ENCODE measurements around the gene ADPRHL1.

Gene ADPRHL1

DNA sequence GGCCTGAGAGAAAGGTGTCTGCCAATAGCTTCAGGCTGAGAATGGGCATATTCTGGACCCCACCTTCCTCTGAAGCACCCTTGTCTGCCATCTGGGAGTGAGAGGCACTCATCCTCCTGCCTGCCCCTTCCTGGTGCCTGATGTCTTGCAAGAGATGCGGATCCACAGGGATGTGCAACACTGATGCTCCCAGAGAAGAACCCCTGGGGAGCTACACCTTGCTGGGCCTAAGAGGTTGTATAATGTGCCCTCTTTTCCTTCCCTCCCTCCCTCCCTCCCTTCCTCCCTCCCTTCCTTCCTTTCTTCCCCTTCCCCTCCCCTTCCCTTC is 34.6 kb downstream of the ADPRHL1 start:
- DNase-seq = no peak

DNA sequence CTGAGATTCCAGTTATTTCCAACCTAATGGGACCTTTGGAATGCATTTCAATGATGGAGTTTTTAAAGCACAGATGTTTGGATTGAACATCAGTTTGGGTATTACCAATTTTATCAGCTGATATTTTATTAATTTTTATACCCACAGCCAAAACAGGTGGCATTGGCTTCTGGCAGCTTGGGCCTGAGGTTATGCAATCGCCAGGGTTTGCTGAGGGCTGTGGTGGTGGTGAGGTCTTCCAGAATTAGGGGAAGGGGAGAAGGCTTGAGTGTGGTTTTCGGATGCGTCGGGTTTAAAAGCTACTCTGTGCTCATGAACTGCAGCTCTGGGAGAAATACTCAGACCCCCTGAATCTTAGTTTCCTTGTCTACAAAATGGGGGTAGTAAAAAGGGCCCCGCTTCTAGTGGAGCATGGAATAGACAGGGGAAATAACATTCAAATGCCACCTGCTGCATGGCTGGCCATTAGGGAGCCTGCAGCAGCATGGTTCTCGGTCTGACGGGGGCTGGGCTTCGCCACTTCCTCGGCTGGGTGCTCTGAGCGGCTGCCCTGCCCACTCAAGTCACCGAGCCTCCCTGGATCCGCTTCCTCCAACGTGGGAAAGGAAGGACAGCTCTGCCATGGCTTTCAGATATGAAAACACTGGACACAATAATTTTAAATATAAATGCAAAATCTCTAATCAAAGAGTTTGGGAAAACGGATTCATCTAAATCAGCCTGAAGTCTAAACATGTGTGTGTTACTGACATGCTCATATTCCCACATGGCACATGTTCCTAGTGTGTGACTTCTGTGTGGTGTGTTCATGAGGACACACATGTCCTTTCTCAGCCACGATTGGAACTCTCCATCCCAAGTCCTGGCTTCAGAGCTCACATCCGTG is 35.2 kb downstream of the ADPRHL1 start:
- DNase-seq = no peak

DNA sequence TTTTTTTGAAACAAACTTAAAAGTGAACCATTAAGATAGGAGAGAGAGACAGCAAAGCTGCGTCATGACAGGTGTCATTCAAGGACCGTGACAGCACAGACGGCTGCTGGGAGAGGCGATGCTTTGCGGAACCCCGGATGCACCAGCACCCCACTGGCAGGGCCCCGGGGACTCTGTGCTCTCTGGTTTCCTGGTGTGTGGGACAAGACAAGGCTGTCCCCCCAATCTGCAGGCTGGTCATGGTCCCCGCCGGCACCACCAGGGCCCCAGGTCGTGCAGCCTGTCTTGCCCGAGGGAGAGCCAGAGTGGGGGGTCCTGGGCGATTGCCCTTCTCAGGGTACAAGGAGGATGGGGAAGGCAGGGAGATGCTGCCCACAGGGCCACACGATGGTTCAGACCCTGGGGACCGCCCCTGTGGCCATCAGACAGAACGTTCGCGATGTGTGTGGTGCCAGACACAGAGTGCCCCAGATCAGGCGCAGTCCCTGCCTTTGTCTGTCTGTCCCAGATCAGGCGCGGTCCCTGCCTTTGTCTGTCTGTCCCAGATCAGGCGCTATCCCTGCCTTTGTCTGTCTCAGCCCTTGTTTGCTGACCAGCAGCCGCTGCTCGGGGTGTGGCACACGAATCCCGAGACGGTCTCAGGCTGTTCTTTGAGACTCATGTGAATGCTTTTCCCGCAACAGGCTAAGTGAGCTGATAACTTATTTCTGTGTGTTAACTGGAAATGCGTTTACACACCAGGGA is 36.1 kb downstream of the ADPRHL1 start:
- no peak for DNase-seq

DNA sequence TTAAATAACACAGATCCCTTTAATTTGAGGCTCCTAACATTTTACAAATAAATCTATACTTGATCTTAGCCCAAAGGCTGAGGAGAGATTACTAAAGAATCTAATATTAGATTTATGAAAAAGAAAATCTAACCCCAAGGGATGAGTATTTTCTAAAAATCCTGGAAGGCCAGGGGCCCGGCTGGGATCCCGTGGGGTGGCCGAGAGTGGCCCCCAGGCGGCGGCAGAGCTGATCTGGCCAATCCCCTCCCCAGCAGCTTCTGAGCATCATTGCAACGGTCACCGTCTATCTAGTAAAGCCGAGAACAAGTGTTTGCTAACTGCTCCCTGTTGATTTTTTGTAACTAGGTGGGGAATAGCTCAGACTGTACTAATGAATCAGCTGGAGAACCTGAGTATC is 37.5 kb downstream of the ADPRHL1 start:
- no peak for DNase-seq

DNA sequence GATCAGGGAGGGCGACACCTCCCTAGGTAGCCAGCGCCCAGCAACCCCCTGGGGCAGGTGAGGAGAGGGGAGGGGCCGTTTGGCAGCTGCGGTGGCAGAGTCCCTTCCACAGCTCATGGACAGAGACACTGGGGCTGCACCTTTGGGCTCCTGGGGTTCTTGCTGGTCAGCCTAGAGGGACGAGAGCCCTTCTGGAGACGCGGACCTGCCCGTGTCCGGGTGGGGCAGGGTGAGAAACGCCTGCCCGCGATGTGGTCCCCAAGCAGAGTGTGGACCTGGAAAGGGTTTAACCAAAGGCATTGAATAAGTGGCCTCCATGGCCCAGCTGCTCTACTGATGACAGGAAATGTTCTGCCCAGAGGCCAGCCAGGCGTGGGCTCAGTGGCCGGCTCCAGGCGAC is 38.3 kb downstream of the ADPRHL1 start:
- no peak for DNase-seq

DNA sequence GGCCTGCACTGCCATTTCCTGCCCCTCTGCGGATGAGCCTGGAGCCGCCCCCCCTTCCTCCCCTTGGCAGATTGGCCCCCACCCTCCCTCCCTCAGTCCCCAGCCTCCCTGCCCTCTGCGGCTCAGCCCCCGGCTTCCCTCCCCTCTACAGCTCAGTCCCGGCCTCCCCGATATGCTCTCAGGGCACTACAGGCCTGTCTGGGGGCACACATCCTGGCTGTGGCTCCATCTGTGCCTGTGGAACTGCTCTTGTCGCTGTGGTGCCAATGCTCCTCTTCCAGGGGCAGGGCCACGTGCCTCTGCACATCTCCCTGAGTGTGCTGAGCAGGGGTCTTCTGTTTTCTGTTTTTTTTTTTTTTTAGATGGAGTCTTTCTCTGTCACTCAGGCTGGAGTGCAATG is 39.0 kb downstream of the ADPRHL1 start:
- DNase-seq = no peak

DNA sequence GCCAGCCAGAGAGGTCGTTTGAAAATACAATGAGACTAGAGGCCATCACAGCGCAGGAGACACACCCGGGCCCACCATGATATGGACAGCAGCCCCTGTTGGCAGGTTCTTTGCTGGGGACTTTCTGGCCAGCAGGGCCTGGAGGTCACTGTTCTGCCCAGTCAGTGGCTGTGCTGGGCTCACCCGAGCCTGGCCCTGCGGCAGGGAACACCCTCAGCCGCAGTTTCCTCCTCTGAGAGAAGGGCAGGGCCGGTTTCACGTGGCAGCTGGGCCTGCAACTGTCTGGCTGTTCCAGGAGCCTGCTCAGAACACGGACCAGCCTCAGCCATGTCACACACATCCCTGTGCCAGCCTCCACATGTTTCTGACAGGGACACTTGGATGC is 39.4 kb downstream of the ADPRHL1 start:
- no peak for DNase-seq

DNA sequence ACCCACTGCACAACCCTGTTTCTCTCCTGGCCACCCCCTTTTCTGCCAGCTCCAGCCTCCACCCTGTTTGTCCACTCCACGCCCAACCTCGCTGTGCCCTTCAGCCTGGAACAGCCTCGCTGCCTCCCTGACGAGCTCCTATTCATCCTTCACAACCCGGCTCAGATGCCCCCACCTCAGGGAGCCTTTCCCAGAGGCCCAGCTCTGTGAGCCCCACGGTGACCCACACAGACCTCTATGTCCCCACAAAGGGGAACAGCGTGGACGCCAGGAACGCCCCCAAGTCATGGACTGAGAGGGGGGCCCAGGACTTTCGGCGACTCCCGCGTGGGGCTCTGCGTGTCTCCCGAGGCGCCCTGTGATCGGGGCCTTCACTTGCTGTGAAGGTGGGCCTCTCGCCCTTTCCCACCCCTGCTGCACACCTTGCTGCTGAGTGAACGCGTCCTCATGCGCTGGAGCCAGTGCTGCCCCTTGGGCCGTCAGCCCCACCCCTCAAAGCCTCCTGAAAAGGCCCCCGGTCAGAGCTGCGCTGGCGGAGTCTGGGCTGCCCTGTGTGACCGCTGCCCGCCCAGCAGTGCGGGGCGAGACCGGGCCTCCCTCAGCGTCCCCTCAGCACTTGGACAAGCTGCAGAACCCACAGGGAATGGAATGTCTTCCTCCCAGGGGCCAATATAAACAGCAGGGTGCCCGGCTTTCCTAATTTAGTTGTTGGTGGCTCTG is 40.0 kb downstream of the ADPRHL1 start:
- DNase-seq = no peak

DNA sequence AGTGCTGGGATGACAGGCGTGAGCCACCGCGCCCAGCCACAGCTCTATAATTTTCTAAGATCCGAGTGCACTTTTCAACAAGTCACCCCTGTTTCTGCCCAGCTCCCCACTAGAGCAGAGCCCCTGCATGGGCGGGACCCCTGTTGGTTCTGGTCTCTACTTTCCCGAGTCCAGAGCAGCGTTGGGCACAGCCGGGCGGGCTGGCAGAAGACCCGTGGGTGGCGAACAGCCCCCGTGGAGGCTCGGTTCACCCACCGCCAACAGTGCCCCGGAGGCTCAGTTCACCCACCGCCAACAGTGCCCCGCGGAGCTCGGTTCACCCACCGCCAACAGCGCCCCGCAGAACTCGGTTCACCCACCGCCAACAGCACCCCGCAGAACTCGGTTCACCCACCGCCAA is 40.8 kb downstream of the ADPRHL1 start:
- DNase-seq = no peak

DNA sequence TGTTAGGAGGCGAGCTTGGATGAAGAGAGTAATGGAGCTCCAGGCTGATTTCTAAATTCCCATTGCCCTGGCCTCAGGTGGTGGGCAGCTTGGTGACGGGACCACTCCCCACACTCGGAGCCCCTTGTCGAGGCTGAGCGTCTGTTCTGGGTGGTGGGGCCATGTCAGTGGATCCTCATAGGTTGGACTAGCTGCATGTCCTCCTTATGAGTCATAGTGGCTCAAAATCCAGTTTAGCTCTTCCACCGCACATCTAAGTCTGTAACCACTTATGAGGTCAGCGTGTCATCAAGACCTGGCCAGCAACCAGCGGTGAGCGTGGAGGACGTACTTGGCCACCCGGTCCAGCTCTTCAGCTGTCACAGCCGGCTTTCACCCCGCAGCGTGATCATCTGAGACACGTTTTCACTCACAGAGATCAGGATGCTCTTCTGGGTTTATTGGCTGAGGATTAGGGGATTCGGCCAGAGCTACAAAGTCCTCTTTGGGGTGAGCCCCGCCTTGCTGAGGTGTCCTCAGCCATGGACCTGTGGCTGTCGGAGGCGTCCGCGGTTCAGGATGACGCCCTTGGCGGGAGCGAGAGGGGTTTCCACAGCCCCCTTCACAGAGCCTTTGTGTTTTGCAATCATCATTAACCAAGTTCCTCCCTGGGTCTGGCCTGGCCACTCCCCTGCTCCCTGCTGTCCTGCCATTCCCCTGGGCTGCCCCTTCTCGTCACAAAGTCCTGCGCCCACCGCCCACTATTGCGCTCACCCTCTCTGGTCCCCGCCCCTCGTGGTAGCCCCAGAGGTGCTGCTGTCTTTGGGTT is 41.9 kb downstream of the ADPRHL1 start:
- DNase-seq = no peak

DNA sequence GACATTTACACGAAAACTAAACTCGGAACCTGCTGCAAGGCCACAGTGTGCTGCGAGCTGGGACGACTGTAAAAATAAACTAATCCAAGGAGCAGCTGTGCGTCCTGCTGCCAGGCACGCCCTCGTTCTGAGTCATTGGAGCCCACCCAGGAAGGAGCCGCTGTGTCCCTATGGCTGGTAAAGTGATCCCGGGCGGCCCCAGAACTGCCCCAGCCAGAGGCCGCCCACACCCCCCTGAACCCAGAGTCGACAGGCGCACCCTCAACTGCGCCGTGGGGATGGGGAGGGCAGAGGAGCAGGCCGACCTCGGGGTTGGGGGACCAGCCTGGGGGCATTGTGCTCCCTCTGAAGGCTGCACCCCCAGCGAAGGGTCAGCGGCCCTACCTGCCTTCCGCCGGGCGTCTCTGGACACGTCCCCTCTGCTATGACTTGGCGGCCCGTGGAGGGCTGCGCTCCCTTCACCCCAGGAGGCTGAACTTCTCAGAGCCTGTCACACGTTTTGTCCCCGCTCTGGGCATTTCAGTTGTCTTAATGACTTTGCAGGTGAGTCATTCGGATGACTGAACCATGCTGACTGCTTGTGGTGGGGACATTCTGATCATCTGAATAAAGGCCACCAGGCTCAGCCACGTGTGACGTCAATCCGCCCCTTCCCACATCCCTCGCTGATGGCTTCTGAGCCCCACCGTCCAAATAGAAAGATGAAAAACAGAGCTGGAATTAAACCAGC is 42.7 kb downstream of the ADPRHL1 start:
- no peak for DNase-seq

DNA sequence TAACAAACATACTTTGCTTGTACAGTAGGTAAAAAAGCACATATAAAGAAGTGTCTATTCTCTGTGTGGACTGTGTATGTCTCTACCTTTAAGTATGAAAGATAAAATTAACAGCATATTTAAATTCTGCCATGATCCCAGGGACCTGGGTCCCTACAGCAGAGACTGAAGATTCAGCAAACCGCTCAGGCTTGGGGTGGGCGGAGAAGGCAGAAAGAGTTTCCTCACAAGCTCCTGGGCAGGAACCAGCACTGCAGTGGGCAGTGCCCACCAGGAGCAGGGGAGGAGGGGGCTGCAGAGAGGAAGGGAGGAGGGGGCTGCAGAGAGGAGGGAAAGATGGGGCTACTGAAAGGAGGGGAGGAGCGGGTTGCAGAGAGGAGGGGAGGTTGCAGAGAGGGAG is 44.7 kb downstream of the ADPRHL1 start:
- no peak for DNase-seq

DNA sequence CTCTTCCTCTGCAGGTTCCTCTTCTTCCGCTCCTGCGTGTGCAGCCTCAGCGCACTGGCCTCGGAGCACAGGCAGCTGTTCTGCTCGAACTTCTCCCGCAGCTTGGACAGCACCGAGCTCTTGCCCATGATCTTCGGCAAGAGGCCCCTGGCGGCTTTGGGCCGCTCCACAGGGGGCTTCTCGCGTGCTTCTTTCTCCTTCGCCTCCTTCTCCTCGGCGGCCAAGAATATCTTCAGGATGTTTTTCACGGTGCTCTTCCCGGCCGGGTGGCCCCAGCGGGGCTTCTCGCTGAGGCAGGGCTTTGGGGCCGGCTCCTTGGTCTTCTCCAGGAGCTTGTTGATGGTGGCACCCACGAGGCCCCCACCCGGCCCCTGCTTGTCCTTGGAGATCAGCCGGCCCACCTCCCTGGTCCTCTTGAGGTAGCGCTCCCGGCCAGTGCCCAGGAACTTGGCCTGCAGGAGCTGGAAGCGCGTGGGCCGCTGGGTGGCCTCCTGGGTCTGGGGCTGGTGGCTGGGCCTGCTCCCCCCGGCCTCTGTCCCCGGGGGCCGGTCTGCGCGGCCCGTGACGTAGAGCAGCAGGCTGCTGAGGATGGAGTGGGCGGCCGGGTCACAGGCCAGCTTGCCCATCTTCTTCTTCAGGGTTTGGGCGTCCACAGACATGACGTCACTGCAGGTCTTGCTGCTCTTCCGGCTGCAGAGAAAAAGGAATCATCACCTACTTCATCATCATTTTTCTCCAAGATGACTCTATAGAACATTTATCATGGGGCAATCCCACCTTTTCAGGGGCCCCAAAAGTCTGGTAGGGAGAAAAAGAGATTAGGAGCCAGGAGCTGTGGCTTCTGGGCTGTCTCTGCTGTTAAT is 45.5 kb downstream of the ADPRHL1 start:
- DNase-seq = no peak

DNA sequence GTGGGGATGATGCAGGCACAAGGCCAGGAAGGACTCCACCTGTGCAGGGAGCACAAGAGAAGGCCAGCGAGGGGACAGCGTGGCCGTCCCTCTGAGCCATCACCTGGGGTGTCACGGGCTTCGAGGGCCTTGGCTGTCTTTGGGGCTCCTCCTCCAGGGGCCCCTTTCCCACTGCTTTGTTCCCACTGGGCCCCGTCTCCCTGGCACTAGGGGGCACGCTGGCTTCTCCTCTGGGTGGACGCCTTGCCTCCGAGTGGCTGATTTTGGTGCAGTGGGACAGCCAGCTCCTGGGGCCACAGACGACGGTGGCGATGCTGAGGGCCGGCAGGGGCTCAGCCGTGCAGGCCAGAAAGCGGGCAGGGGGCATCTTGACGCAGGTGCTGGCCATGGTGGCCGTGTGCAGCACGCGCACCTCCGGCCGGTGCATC is 46.2 kb downstream of the ADPRHL1 start:
- no peak for DNase-seq

DNA sequence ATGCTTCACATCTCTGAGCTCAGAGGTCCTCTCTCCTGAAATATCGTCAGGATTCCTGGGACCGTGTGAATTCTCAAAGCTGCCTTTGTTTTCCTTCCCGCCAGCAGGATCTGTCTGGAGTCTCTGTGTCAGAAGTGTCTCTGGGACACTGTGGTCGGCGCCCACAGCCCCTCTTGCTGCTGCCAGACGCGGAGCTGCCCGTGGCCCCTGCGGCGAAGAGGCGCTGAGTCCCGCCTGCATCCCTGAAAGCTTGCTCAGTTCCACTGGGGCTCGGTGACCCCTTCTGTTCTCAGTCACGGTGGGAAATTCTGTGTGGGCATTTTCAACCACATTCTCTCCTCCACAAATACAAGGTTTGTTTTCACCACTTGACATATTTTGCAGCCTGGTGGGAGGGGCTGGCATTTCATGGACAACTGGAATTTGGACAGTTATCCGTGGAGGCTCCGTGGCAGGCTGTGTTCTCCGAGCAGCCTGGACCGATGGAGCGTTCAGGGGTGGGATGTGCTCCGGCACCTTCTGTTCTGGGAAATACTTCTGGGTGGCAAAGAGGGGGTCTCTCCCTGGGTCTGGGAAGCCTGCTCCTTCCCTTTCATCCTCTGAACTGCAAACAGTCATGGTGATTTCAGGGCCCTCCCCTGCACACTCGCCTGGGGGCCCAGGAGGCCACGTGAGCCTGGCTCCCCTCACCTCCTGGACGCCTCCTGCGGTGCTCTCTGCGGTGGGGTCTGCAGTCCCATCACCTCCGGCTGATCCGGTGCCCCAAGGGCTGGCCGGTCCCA is 46.8 kb downstream of the ADPRHL1 start:
- no peak for DNase-seq

DNA sequence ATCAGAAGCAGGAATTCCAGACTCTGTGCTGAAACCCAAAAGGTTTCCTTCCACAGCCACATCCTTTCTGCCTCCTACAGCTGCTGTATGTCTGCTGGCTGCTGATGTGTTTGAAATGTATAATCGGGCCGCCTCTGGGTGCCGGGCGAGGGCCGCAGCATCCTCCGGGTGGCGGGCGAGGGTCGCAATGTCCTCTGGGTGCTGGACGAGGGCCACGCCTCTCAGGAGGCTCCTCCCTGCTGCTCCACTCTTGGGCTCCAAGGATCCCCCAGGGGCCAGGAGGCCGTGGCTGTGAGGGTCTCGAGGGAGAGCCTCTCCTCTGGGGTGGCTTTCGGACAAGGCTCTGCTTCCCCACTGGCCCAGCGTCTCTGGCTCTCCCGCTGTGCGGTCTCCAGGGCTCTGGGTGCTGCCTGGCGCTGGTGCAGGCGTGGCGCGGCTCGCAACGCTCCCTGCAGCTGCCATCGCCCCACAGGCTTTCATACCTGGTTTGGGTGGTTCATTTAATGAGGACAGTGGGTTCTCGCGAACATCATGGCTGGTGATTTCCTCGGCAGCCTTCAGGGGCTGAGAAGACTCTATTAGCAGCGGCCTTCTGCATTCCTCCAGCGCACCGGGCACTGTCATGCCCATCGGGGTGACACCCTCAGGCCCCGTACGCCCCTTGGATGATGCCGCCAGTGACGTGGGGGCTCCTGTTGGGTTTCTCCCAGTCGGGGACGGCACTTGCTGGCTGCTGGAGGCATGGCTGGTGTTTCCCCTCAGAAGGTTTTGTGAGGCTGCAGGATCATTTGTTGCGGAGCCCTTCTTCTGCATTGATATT is 47.6 kb downstream of the ADPRHL1 start:
- DNase-seq = no peak

DNA sequence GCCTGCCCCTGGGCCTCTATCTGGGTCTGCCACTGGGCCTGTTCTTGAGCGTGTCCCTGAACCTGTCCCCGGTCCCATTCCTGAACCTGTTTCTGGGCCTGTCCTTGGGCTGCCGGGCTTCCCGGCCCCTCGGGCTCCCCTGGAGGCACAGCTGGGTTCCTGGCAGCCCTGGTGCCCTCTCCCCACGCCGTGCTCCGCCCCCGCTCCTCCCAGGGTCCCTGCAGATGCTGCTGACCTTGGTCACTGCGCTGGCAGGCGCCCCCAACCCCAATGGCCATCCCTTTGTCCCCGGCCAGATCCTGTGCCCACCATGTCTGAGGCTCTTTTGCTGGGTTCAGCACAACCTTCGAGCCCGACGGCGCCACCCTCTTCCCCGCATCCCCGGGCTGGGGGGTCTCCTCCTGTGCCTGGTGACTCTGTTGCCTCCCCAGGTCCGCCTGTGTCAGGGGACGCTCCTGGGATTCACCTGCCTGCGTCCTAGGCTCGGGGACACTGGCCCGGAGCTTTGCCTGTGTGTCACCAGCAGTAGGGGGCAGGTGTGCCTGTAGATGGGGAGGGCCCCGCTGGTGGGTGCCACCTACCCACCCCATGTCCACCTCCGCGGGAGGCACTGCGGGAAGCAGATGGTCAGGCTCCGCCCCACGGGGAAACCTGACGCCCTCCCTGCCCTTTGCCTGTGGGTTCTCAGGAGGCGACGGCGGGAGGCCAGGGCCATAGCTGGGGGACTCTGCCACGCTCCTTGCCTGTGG is 48.4 kb downstream of the ADPRHL1 start:
- no peak for DNase-seq

All from nucleus accumbens (tissue), 56 donors.